ENCODE measurements around the gene MYO7A.

Gene MYO7A

DNA sequence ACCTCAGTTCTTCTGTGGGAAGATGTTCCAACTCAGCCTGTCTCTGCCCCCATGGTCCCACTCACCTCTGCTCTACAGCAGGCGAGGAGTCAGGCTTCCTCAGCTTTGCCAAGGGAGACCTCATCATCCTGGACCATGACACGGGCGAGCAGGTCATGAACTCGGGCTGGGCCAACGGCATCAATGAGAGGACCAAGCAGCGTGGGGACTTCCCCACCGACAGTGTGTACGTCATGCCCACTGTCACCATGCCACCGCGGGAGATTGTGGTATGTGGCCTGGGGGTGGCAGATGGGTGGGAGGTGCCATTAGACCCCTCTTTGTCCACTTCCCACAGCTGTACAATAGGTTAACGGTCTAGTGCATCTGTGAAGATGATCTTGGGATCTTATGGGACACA is 73.3 kb downstream of the MYO7A start:
- H3K27ac Mint-ChIP-seq: no peak overlapping the region
- H3K4me1 Mint-ChIP-seq: no peaks in the 10 kb centered on the region
- no peaks in the 10 kb centered on the region for H3K27me3 Mint-ChIP-seq
- H3K4me3 Mint-ChIP-seq: no peak overlapping the region
- DNase-seq (no peak), ATAC-seq (no peak)
- no peaks in the 10 kb centered on the region for H3K36me3 Mint-ChIP-seq (ENCODE audit: low read depth)
- H3K9me3 Mint-ChIP-seq: no peaks in the 10 kb centered on the region

DNA sequence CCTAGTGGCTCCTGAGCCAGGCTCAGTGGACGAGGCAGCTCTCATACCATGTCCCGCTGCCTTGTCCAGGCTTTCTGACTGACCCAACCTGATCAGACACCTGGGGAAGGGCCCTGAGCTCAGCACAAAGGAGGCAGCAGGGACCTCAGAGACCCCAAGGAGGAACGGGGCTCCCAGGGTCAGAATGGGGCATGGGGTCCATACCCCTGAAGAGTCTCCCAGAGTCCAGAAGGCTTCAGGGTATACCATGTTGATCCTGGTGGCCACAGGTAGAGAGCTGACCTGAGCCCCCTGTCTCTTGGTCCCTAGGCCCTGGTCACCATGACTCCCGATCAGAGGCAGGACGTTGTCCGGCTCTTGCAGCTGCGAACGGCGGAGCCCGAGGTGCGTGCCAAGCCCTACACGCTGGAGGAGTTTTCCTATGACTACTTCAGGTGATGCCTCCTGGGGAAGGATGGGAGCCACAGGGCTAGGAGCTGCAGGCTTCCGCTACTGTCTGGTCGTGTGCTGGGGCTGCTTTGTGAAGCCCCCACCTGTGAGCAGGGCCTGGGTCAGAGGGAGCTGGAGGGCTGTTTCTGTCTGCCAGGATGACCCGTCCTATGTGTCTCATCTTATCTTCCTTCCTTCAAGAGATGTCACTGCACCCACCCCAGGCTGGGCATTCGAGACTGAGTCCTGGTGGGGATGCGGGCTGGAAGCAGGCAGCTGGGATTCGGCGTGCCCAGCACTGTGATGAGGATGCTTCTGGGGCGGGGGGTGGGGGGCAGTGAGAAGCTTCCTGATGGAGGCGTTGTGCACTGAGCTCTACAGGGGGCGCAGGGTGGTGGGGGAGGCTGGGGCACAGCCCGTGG is 74.2 kb downstream of the MYO7A start:
- Mint-ChIP-seq H3K4me3 (no peak overlapping the region), H3K27ac (no peak overlapping the region), H3K4me1 (no peaks in the 10 kb centered on the region), H3K27me3 (no peaks in the 10 kb centered on the region), H3K36me3 (ENCODE audit: low read depth) (no peaks in the 10 kb centered on the region), H3K9me3 (no peaks in the 10 kb centered on the region)
- no peak for ATAC-seq
- DNase-seq: no peak

DNA sequence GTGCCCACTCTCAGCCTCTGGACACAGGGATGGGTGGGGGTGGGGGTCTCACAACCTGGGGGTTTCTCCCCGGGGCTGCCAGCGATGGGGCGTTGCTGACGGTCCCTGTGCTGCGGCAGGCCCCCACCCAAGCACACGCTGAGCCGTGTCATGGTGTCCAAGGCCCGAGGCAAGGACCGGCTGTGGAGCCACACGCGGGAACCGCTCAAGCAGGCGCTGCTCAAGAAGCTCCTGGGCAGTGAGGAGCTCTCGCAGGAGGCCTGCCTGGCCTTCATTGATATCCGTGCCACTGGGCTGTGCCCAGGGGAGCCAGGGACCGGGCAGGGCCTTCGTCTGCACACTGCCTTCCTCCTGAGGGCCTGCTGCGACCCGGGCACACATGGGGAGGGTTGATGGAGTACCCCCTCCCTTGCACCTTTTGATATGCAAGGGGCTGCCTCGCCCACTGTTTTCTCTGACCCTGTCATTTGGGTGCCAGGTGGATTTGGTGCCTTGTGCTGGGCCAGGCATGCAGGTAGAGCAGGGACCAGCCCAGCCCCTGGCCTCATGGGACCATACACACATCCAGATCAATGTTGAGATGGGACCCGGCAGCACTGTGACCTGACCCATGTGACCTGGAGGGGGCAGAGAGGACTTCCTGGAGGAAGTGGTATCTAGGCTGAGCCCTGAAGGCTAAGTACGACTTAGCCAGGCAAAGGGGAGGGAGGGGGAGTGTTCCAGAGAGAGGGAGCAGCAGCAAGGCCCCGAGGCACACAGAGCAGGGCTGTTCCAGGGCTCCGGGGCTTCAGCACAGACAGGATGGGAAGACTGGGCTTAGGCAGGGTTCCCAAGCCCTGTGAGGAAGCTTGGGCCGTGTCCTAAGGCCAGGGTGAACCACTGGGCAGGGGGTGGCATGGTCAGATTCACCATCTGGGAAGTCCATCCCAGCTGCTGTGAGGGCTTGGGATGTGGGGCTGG is 75.2 kb downstream of the MYO7A start:
- DNase-seq (no peak), ATAC-seq (no peak)
- Mint-ChIP-seq H3K27ac (no peak overlapping the region), H3K9me3 (no peaks in the 10 kb centered on the region), H3K36me3 (ENCODE audit: low read depth) (no peaks in the 10 kb centered on the region), H3K27me3 (no peaks in the 10 kb centered on the region), H3K4me3 (no peak overlapping the region), H3K4me1 (no peaks in the 10 kb centered on the region)

DNA sequence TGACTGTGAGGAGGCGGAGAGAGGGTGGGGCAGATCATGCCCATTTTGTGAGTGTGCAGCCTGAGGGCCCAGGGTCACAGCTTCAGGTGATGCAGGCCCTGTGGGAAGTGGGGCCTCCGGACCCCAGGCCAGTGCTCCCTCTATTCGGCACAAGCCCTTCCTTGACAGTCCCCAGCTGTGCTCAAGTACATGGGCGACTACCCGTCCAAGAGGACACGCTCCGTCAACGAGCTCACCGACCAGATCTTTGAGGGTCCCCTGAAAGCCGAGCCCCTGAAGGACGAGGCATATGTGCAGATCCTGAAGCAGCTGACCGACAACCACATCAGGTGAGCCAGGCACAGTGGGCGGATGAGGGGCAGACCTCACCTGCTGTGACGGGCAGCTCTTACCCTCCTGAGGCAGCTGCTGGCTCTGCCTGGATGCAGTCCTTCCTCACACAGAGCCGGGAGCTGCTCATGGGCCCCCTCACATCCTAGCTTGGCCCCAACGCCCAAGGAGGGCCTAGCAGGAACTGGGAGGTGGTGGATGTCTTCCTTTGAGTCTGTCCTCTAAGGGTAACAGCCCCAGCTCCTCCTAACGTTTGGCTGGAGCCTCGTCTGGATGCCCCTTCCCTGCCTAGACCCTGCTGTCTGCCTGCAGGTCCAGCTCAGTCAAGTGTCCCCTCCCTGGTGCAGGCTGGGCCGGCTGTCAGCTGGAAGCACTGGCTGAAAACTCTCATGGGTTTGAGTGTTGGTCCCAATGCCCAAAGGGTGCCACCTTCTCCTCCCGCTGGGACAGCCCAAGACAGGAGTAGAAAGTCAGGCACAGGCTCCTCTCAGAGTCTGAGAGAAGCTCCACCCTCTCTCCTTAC is 76.1 kb downstream of the MYO7A start:
- Mint-ChIP-seq H3K27me3 (no peaks in the 10 kb centered on the region), H3K4me3 (no peak overlapping the region), H3K4me1 (no peaks in the 10 kb centered on the region), H3K36me3 (ENCODE audit: low read depth) (no peaks in the 10 kb centered on the region), H3K9me3 (no peaks in the 10 kb centered on the region), H3K27ac (no peak overlapping the region)
- DNase-seq (no peak), ATAC-seq (no peak)

DNA sequence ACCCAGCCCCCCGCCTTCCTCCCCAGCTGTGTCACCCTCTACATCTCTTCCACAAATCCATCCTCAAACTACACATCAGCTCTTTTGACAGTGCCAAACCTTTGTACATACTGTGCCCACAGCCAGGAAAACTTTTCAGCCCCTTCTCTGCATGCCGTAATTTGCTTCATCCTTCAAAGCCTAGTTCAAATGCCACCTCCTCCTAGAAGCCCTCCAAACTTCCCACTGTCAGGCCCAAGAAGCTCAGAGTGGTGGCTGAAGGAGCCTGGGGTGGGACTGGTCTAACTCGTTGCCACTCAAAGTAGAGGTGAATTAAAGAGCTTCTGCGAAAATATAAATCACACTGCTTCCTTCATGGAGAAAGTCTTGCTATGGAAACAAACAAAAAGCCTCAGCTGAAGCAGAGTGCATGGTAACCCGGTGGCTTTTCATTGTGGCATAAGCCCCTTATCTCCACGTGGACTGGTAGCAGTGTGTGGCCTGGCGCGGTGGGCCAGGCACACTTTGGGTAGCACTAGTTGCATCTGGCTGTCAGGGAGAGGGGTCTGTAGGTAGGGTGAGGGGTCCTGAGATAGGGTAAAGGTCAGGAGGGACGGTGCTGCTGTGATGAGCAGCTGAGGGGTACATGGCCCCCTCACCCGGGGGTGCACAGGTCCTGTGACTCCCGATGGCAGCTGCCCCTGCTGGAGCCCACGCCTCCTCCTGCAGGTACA is 76.9 kb downstream of the MYO7A start:
- no peaks in the 10 kb centered on the region for H3K9me3 Mint-ChIP-seq
- H3K4me3 Mint-ChIP-seq: no peak overlapping the region
- H3K27me3 Mint-ChIP-seq: no peaks in the 10 kb centered on the region
- H3K27ac Mint-ChIP-seq: no peak overlapping the region
- no peaks in the 10 kb centered on the region for H3K36me3 Mint-ChIP-seq (ENCODE audit: low read depth)
- DNase-seq: no peak
- no peaks in the 10 kb centered on the region for H3K4me1 Mint-ChIP-seq
- no peak for ATAC-seq

DNA sequence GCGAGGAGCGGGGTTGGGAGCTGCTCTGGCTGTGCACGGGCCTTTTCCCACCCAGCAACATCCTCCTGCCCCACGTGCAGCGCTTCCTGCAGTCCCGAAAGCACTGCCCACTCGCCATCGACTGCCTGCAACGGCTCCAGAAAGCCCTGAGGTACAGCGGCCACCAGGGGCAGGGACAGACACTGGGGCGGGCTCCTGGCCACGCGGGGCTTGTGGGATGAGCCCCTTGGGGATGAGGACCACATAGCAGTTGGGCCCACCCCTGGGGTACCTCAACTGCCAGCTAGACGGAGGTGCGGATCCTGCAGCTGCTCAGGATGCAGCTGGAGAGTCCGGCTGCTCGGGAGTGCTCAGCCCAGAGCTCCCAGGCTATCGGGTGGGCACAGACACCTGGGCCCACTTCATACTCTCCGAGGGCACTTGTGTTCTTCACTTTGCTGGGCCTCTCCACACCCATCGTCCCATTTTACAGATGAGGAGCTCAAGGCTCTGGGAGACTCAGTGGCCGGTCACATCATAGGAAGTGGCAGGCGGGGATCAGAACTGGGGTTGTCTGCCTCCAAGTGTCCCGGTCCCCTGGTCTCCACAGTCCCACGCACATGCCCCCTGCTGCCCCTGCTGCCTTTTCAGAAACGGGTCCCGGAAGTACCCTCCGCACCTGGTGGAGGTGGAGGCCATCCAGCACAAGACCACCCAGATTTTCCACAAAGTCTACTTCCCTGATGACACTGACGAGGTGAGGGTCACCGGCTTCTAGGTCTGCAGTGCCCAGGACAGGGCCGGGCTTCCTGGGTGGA is 77.6 kb downstream of the MYO7A start:
- H3K27me3 Mint-ChIP-seq: no peaks in the 10 kb centered on the region
- H3K4me3 Mint-ChIP-seq: no peak overlapping the region
- DNase-seq (no peak), ATAC-seq (no peak)
- no peaks in the 10 kb centered on the region for H3K4me1 Mint-ChIP-seq
- no peak overlapping the region for H3K27ac Mint-ChIP-seq
- H3K9me3 Mint-ChIP-seq: no peaks in the 10 kb centered on the region
- H3K36me3 Mint-ChIP-seq (ENCODE audit: low read depth): no peaks in the 10 kb centered on the region

DNA sequence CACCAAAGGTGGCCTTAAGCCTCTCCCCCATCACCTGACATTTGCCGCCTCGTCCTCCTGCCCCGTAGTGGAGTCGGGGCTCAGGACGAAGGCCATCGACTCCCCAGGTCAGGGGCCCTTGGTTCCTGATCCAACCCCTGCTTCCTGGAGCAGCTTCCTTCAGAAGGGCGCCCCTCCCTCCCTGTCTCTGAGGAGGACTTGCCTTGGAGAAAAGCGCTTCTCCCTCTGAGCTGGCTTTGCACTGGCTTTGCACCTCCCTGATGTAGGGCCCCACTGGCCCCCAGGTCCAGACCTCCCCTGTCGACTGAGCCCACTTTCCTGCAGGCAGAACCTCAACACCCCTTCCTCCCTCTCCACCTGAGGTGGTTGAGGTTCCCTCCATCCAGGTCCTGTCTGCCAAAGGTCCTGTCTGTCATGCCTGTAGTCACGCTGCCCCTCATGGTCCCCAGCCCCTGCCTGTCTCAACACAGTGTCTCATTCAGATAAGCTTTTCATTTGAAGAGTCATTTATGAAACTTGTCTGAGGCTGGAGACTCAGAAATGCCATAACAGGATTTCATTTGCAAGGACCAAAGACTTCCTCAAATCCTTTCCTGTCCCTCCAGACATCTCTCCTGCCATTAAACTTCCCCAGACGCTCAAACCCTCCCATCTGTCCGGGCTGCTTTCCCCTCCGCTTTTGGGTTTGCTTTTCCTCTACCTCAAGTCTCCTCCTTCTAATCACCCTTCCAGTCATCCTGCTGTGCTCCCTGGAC is 78.4 kb downstream of the MYO7A start:
- ATAC-seq: no peak
- DNase-seq: no peak
- Mint-ChIP-seq H3K9me3 (no peaks in the 10 kb centered on the region), H3K27me3 (no peaks in the 10 kb centered on the region), H3K27ac (no peak overlapping the region), H3K4me3 (no peak overlapping the region), H3K4me1 (no peaks in the 10 kb centered on the region), H3K36me3 (ENCODE audit: low read depth) (no peaks in the 10 kb centered on the region)

DNA sequence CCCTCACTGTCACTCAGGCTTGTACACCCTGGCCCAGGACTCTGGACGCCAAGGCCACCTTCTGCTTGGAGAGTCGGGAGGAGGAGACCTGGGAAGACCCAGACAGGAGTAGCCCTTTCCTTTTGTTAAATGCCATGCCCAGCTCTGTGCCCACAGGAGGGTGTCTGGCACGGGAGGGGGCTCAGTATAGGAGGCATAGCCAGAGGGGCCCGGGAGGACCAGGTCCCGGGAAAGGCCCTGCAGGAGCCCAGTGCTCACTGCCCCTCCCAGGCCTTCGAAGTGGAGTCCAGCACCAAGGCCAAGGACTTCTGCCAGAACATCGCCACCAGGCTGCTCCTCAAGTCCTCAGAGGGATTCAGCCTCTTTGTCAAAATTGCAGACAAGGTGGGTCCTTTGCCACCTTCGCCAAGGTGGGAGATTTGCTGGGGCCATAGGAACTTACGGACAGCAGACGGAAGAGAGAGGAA is 79.0 kb downstream of the MYO7A start:
- no peaks in the 10 kb centered on the region for H3K36me3 Mint-ChIP-seq (ENCODE audit: low read depth)
- no peak overlapping the region for H3K27ac Mint-ChIP-seq
- no peak overlapping the region for H3K4me3 Mint-ChIP-seq
- no peaks in the 10 kb centered on the region for H3K9me3 Mint-ChIP-seq
- no peak for ATAC-seq
- H3K4me1 Mint-ChIP-seq: no peaks in the 10 kb centered on the region
- H3K27me3 Mint-ChIP-seq: no peaks in the 10 kb centered on the region
- no peak for DNase-seq

DNA sequence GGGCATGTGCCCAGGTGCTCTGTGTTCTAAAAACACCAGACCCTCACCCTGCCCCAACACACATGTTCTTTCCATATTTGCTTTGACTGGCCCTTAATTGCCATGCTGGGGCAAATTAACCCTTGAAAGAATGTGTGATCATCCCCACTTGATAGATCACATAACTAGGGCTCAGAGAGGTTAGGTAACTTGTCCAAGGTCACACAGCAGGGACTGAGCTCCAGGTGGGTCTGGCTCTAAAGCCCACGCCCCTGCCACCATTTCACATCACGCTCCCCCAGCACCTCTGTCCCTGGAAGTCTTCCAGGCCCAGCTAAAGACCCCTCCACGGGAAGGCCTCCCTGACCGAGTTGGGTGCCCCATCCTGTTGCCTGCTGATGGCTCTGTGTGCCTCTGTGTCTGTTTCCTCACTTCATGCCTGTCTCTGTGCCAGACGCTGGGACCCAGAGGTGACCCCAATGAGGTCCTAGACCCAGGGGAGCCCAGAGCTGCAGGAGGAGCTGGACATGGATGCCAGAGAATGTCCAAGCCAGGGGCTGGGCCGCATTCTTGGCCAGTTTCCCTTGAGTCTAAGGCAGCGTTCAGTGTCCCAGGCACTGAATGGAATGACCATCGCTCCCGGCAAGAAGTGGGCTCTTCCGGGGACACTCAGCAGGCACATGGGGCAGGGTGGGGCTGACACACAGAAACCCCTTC is 79.7 kb downstream of the MYO7A start:
- Mint-ChIP-seq H3K4me3 (no peak overlapping the region), H3K36me3 (ENCODE audit: low read depth) (no peaks in the 10 kb centered on the region), H3K9me3 (no peaks in the 10 kb centered on the region), H3K27ac (no peak overlapping the region), H3K4me1 (no peaks in the 10 kb centered on the region), H3K27me3 (no peaks in the 10 kb centered on the region)
- DNase-seq: no peak
- no peak for ATAC-seq

DNA sequence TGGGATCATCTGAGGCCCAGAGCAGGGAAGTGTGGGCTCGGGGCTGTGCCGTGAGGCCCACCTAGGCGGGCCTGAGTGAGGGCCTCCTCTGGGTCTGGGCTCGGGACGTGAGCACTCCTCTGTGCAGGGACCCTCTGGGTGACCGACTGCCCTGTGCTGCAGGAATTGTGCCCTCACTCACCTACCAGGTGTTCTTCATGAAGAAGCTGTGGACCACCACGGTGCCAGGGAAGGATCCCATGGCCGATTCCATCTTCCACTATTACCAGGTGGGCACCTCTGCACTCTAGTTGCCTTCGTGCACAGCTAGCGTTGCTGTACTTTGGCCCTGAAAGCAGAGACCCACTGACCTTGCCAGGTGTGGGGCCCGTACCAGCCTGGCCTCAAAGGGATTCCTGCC is 80.5 kb downstream of the MYO7A start:
- no peaks in the 10 kb centered on the region for H3K36me3 Mint-ChIP-seq (ENCODE audit: low read depth)
- no peaks in the 10 kb centered on the region for H3K27me3 Mint-ChIP-seq
- H3K4me3 Mint-ChIP-seq: no peak overlapping the region
- H3K27ac Mint-ChIP-seq: no peak overlapping the region
- no peaks in the 10 kb centered on the region for H3K4me1 Mint-ChIP-seq
- DNase-seq (no peak), ATAC-seq (no peak)
- no peaks in the 10 kb centered on the region for H3K9me3 Mint-ChIP-seq

DNA sequence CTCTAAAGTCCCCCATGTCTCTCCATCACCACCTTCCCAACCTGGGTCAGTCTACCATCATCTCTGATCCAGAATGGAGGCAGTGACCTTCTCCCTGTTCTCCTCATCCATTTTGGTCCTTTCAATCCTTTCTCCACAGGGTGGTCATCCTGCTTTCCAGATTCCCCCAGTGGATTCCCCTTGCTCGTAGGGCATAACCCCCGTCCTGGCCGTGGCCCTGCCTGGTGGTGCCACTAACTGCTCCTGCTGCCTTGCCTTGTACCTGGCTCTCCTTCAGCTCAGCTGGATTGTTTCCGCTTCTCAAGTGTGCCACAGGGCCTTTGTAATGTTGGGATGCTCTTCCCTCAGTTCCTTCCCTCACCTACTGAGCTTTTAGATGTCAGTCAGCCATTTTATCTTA is 81.6 kb downstream of the MYO7A start:
- no peaks in the 10 kb centered on the region for H3K4me1 Mint-ChIP-seq
- no peak for DNase-seq

DNA sequence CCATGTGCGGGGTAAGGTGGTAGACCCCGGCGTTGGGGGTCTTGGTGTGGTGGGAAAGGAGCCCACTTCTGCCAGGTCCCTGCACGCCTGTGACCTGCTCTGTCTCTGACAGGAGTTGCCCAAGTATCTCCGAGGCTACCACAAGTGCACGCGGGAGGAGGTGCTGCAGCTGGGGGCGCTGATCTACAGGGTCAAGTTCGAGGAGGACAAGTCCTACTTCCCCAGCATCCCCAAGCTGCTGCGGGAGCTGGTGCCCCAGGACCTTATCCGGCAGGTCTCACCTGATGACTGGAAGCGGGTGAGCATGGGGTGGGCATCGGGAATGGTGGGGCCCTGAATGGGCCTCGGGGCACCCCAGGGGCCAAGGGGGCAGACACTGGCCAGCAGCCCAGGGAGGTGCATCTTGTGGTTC is 83.0 kb downstream of the MYO7A start:
- ATAC-seq: no peak
- Mint-ChIP-seq H3K27me3 (no peaks in the 10 kb centered on the region), H3K4me1 (no peaks in the 10 kb centered on the region), H3K27ac (no peak overlapping the region), H3K9me3 (no peaks in the 10 kb centered on the region), H3K36me3 (ENCODE audit: low read depth) (no peaks in the 10 kb centered on the region), H3K4me3 (no peak overlapping the region)
- no peak for DNase-seq

More for the DNA sequence above, 81.6 kb downstream of the MYO7A start:
- no peaks in the 10 kb centered on the region for H3K36me3 Mint-ChIP-seq (ENCODE audit: low read depth)
- no peaks in the 10 kb centered on the region for H3K9me3 Mint-ChIP-seq
- H3K27me3 Mint-ChIP-seq: no peaks in the 10 kb centered on the region
- no peak for ATAC-seq
- no peak overlapping the region for H3K4me3 Mint-ChIP-seq
- H3K27ac Mint-ChIP-seq: no peak overlapping the region

All from activated naive CD8-positive, alpha-beta T cell treated with anti-CD3 and anti-CD28 coated beads, Interleukin-2, amount 50 U/mL, for 24 hours (primary cell).